Uterus (tissue), 4 donors: ENCODE data around the gene RBMS3. TPM values are rescaled to one million over a fixed set of nuclear protein-coding genes. Genes with fewer than 3 reads are reported as not detected.

Experiments
- DNase-seq, 2 donors: peaks; one replicate each; pipeline ENCODE4 v3.0.0-alpha.2; 2019 to 2020
- H3K27ac ChIP-seq, 2 donors: fragments of 200-600 bp; sonication (generic); 1 replicate in 1 of 2; 2 replicates in 1 of 2; pipeline ENCODE4 v1.5.1; 2016 to 2018
- H3K27me3 ChIP-seq, 2 donors: fragments of 200-600 bp; sonication (generic); one replicate each; pipeline ENCODE4 v1.5.1; 2018 to 2019; ENCODE audit warnings: control low read depth in 1 of 2
- H3K36me3 ChIP-seq, 2 donors: fragments of 200-600 bp; sonication (generic); one replicate each; pipeline ENCODE4 v1.5.1; 2019; ENCODE audit warnings: control low read depth in 1 of 2
- H3K4me1 ChIP-seq, 2 donors: fragments of 200-600 bp; sonication (generic); one replicate each; pipeline ENCODE4 v1.5.1; 2018 to 2019; ENCODE audit warnings: control low read depth in 1 of 2
- H3K4me3 ChIP-seq, 2 donors: fragments of 200-600 bp; sonication (generic); 1 replicate in 1 of 2; 2 replicates in 1 of 2; pipeline ENCODE4 v1.5.1; 2018 to 2019; ENCODE audit warnings: mild to moderate bottlenecking in 1 of 2
- H3K9me3 ChIP-seq, 2 donors: fragments of 200-600 bp; sonication (generic); one replicate each; pipeline ENCODE4 v1.5.1; 2019; ENCODE audit warnings: control low read depth in 1 of 2
- POLR2A ChIP-seq, 2 donors: fragments of 450-650 bp; IDR thresholded peaks; one replicate each; pipeline ENCODE4 v1.6.1; 2016; ENCODE audit warnings: antibody characterized with exemption in 2 of 2, mild to moderate bottlenecking in 1 of 2, moderate library complexity in 1 of 2
- intact Hi-C: fragments of 100-400 bp; cut with DNase I; formaldehyde crosslinking; loops from one replicate; pipeline ENCODE4 v1.15.1; 2023; ENCODE audit warnings: low total_unique reads
- total RNA-seq, 4 donors: library from RNA; depleted of rRNA in 3 of 4; stranded (reverse); fragments of >200 nt in 3 of 4; gene quantifications; one replicate each; pipeline versions ENCODE4 v1.1.0 to v1.2.4, GENCODE V29; 2014 to 2023
- TF ChIP-seq, protein P1 (sequence below), 4 experiments: fragments of 200-600 bp in 2 of 4; fragments of 450-650 bp in 2 of 4; sonication (generic) in 2 of 4; IDR thresholded peaks; one replicate each; pipeline ENCODE4 v1.5.1; 2016 to 2019; ENCODE audit warnings: antibody characterized with exemption in 4 of 4, mild to moderate bottlenecking in 2 of 4, moderate library complexity in 1 of 4
- donor health status: DM: yes; HTN: yes; CAD: no.

The RBMS3 gene
- total RNA-seq, 4 donors from 2014 or later = 45.9 to 113 (median 75.4) TPM

DNA sequence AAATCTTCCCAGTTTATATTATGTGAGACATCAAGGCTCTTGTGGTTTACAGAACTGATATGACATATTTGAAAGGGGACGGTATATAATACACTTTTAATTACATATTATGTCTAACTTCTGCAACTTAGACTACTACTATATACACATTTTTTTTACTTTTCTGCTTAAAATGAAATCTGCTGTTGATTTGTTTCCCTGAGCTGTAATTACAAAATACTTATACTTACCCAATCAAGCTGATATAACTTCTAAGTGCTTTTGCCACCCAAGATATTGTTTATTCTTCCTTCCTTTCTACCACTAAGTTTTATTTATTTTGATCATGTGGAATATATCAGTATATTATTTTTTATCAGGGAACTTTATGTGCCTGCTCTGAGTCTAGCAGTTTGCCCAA, 671.6 kb downstream of the RBMS3 start:
- no peak overlapping the region for H3K4me3 ChIP-seq
- H3K4me1 ChIP-seq = no peaks in the 10 kb centered on the region
- no peaks in the 10 kb centered on the region for H3K9me3 ChIP-seq
- intact Hi-C loops = no loop called here
- no peaks in the 10 kb centered on the region for H3K27me3 ChIP-seq
- DNase-seq = no peak
- H3K36me3 ChIP-seq = no peaks in the 10 kb centered on the region
- TF ChIP-seq POLR2A (IDR thresholded peaks at IDR 0.05) = no peak
- TF ChIP-seq, protein P1, sequence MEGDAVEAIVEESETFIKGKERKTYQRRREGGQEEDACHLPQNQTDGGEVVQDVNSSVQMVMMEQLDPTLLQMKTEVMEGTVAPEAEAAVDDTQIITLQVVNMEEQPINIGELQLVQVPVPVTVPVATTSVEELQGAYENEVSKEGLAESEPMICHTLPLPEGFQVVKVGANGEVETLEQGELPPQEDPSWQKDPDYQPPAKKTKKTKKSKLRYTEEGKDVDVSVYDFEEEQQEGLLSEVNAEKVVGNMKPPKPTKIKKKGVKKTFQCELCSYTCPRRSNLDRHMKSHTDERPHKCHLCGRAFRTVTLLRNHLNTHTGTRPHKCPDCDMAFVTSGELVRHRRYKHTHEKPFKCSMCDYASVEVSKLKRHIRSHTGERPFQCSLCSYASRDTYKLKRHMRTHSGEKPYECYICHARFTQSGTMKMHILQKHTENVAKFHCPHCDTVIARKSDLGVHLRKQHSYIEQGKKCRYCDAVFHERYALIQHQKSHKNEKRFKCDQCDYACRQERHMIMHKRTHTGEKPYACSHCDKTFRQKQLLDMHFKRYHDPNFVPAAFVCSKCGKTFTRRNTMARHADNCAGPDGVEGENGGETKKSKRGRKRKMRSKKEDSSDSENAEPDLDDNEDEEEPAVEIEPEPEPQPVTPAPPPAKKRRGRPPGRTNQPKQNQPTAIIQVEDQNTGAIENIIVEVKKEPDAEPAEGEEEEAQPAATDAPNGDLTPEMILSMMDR (IDR thresholded peaks at IDR 0.05) = no peak
- no peak overlapping the region for H3K27ac ChIP-seq

DNA sequence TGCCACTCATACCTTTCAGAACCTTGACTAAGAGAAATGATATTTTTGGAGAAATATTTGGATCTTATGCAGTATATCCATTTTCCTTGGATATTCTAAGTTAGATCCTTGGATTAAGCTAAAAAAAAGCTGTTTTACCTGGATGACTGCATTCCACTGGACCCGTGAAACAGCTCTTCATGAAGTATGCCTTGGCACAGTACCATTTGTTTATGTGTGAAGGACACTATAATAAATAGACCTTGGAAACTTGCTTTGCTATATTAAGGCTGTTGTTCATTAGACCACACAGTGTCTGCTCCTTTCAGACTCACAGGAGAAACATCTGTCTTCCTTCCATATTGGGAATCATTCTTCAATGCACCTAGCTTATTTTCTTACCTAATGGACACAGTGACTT, 674.5 kb downstream of the RBMS3 start:
- intact Hi-C loops = no loop called here
- Histone ChIP-seq H3K27ac (no peak overlapping the region), H3K4me1 (no peaks in the 10 kb centered on the region), H3K4me3 (no peak overlapping the region), H3K9me3 (no peaks in the 10 kb centered on the region), H3K27me3 (no peaks in the 10 kb centered on the region), H3K36me3 (no peaks in the 10 kb centered on the region)
- TF ChIP-seq POLR2A (IDR thresholded peaks at IDR 0.05) = no peak
- TF ChIP-seq, protein P1 (IDR thresholded peaks at IDR 0.05) = no peak
- DNase-seq = no peak

DNA sequence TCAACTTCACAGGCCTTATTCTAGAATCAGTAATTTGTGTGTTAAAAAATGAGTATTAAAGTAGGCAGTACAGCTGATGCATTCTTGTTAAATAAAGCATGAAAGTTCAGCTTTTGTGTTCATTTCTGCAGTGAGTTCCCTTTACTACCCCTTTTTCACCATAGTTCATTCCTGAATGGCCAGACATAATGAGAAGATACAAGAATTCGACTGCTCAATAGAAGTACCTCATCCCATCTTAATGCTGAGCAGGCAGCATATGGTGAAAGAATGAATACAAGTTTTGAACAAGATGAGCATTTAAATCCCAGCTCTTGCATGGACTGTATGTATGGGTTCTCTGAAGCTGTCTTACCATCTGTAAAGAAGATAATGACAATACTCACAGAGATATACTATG, 677.9 kb downstream of the RBMS3 start:
- TF ChIP-seq, protein P1 (IDR thresholded peaks at IDR 0.05) = no peak
- no peak for TF ChIP-seq POLR2A (IDR thresholded peaks at IDR 0.05)
- H3K4me1 ChIP-seq = no peaks in the 10 kb centered on the region
- H3K27me3 ChIP-seq = no peaks in the 10 kb centered on the region
- intact Hi-C loops = no loop called here
- H3K36me3 ChIP-seq = no peaks in the 10 kb centered on the region
- H3K4me3 ChIP-seq = no peak overlapping the region
- no peak overlapping the region for H3K27ac ChIP-seq
- no peak for DNase-seq
- H3K9me3 ChIP-seq = no peaks in the 10 kb centered on the region

DNA sequence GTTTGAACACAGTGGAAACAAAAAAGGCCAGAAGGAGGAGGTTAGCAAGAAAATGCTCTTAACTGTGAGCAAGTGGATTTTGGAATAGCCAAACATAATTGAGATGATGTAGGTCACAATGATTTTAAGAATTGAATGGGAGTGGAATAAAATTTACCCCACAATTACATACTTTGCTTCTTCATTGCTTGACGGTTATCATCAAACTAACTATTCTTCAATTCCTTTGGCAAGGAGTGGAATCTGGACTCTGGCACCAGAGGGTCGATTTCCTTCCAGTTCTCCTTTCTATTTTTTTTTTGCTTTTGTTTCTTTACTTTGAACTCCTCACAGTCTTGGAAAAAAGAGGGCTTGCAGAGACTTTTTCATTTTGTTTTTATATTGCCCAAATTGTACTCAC, 691.0 kb downstream of the RBMS3 start:
- Histone ChIP-seq H3K27ac (no peak overlapping the region), H3K36me3 (no peaks in the 10 kb centered on the region), H3K4me3 (no peak overlapping the region), H3K27me3 (no peaks in the 10 kb centered on the region), H3K4me1 (no peaks in the 10 kb centered on the region), H3K9me3 (peaks cover 0 to 3% of the 10 kb centered on the region in 2 donors)
- intact Hi-C loops = no loop called here
- DNase-seq = no peak
- no peak for TF ChIP-seq POLR2A (IDR thresholded peaks at IDR 0.05)
- TF ChIP-seq, protein P1 (IDR thresholded peaks at IDR 0.05) = no peak

DNA sequence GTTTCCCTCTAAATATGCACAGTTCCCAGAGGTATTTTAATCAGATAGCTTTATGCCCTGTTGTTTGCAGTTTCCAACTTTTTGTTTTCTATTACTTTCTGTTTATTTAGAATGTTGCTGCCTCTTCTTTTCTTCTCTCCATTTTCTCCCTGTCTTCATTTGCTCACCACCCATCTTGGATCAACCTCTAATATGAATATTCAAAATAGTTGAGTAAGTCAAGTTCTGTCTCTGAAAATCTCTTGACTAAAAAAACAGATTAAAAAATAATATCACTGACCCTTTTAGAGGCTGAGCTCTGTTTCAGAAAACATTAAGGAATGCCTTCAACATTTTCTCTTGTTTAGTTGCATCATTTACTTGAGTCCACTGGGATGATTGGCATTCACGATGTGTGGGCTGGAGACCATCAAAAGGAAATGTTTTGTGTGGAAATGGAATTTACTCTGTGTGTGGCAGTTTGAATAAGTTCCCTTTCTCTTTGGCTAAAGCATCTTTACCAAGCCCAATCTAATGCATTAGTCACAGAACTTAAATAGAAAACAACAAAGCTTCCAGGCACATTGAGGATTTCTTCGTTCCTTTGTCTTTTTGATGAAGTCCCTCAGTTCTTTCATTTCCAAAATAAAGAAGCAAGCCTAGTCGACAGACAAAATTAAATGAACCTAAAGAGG, 691.6 kb downstream of the RBMS3 start:
- DNase-seq = no peak
- intact Hi-C loops = no loop called here
- Histone ChIP-seq H3K4me3 (no peak overlapping the region), H3K27me3 (no peaks in the 10 kb centered on the region), H3K4me1 (no peaks in the 10 kb centered on the region), H3K36me3 (no peaks in the 10 kb centered on the region), H3K9me3 (peaks cover 0 to 3% of the 10 kb centered on the region in 2 donors), H3K27ac (no peak overlapping the region)
- no peak for TF ChIP-seq POLR2A (IDR thresholded peaks at IDR 0.05)
- TF ChIP-seq, protein P1 (IDR thresholded peaks at IDR 0.05) = no peak
